ENCODE data around the gene RSAD1.
"Not testable (repeated sequence)": the region's sequence is repeated elsewhere in the genome, so short reads cannot be mapped to it uniquely, and the experiment has no call there.

DNA sequence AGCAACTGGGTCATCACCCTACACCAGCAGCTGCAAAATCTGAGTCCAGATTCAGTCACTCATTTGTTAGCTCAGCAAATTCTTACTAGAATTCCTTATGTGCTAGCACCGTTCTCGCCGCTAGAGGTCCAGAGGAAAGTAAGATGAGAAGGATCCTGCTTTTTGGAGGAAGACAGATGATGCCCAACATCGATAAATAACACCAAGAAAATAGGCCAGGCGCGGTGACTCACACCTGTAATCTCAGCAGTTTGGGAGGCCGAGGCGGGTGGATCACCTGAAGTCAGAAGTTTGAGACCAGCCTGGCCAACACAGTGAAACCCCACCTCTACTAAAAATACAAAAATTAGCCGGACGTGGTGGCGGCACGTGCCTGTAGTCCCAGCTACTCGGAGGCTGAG lies 5.9 kb upstream of the RSAD1 start:
- TF ChIP-seq, protein P1, sequence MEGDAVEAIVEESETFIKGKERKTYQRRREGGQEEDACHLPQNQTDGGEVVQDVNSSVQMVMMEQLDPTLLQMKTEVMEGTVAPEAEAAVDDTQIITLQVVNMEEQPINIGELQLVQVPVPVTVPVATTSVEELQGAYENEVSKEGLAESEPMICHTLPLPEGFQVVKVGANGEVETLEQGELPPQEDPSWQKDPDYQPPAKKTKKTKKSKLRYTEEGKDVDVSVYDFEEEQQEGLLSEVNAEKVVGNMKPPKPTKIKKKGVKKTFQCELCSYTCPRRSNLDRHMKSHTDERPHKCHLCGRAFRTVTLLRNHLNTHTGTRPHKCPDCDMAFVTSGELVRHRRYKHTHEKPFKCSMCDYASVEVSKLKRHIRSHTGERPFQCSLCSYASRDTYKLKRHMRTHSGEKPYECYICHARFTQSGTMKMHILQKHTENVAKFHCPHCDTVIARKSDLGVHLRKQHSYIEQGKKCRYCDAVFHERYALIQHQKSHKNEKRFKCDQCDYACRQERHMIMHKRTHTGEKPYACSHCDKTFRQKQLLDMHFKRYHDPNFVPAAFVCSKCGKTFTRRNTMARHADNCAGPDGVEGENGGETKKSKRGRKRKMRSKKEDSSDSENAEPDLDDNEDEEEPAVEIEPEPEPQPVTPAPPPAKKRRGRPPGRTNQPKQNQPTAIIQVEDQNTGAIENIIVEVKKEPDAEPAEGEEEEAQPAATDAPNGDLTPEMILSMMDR (IDR thresholded peaks at IDR 0.05): not testable (repeated sequence)
- not testable (repeated sequence) for TF ChIP-seq POLR2A (IDR thresholded peaks at IDR 0.05)

All from thyroid gland (tissue), 4 donors.